Calu3 (cell line): ENCODE measurements around the gene MAN1C1. TPM values are rescaled to one million over a fixed set of nuclear protein-coding genes. Genes with fewer than 3 reads are reported as not detected.

Experiments used
- BruUV-seq: library from RNA; stranded (reverse); fragments of 400-500 nt; replicated peaks from 2 replicates; lab custom pipeline; 2021; lab: Mats Ljungman, UMichigan
- CTCF ChIA-PET: fragments of 300-600 bp; sonication (Branson Sonifier 250); formaldehyde crosslinking; loops from one replicate; lab custom pipeline; 2022; ENCODE audit warnings: antibody characterized with exemption; lab: Charles Lee
- DNase-seq: peaks from one replicate; pipeline ENCODE4 v3.0.0; 2022
- H3K27ac Mint-ChIP-seq: one replicate; pipeline ENCODE4 v1.8.0; 2022; ENCODE audit warnings: mixed read lengths; ENCODE audit not compliant: unreplicated experiment
- H3K27me3 Mint-ChIP-seq: one replicate; pipeline ENCODE4 v1.8.0; 2022; ENCODE audit warnings: mixed read lengths; ENCODE audit not compliant: unreplicated experiment
- H3K36me3 Mint-ChIP-seq: one replicate; pipeline ENCODE4 v1.8.0; 2022; ENCODE audit warnings: mild to moderate bottlenecking, moderate library complexity, mixed read lengths; ENCODE audit not compliant: insufficient read depth, unreplicated experiment
- H3K4me1 Mint-ChIP-seq: one replicate; pipeline ENCODE4 v1.8.0; 2022; ENCODE audit warnings: mild to moderate bottlenecking, low read depth, mixed read lengths; ENCODE audit not compliant: unreplicated experiment
- H3K4me3 Mint-ChIP-seq: one replicate; pipeline ENCODE4 v1.8.0; 2022; ENCODE audit warnings: mild to moderate bottlenecking, low read depth, moderate library complexity, mixed read lengths; ENCODE audit not compliant: unreplicated experiment
- H3K9me3 Mint-ChIP-seq: one replicate; pipeline ENCODE4 v1.8.0; 2022; ENCODE audit warnings: low read depth, mixed read lengths; ENCODE audit not compliant: unreplicated experiment
- intact Hi-C: fragments of 100-400 bp; cut with micrococcal nuclease; formaldehyde crosslinking; loops from one replicate; pipeline ENCODE4 v1.10.0; 2022; ENCODE audit not compliant: unreplicated experiment
- total RNA-seq: library from RNA; stranded (reverse); gene quantifications from 2 replicates; pipeline ENCODE4 v1.2.3, GENCODE V29; 2022
- TF ChIP-seq, protein P1 (sequence below): fragments of 200-600 bp; IDR thresholded peaks from one replicate; pipeline ENCODE4 v1.8.0; 2022; ENCODE audit warnings: antibody characterized with exemption; ENCODE audit not compliant: unreplicated experiment

Gene MAN1C1
- total RNA-seq, 1 experiment from 2014 or later, result 0.14 TPM

DNA sequence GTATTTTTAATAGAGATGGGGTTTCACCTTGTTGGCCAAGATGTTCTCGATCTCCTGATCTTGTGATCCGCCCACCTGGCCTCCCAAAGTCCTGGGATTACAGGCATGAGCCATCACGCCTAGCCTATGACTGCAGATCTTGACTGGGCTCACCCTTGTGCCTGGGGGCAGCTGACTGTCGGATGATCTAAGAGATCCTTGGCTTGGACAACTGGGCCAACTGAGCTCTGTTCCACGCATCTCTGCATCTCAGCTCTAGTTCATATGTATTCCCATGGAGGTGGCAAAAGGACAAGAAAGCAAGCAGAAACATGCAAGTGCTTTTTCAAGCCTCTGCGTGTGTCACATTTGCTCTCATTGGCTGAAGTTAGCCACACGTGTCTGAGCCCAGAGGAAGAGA is 107.6 kb downstream of the MAN1C1 start:
- Mint-ChIP-seq H3K4me1 (peaks cover 11% of the 10 kb centered on the region), H3K27ac (no peak overlapping the region), H3K4me3 (no peak overlapping the region), H3K9me3 (no peaks in the 10 kb centered on the region), H3K27me3 (peaks cover 79% of the 10 kb centered on the region), H3K36me3 (no peaks in the 10 kb centered on the region)
- DNase-seq, result no peak
- CTCF ChIA-PET, result no interaction called here
- no TSS peak for BruUV-seq
- TF ChIP-seq, protein P1, sequence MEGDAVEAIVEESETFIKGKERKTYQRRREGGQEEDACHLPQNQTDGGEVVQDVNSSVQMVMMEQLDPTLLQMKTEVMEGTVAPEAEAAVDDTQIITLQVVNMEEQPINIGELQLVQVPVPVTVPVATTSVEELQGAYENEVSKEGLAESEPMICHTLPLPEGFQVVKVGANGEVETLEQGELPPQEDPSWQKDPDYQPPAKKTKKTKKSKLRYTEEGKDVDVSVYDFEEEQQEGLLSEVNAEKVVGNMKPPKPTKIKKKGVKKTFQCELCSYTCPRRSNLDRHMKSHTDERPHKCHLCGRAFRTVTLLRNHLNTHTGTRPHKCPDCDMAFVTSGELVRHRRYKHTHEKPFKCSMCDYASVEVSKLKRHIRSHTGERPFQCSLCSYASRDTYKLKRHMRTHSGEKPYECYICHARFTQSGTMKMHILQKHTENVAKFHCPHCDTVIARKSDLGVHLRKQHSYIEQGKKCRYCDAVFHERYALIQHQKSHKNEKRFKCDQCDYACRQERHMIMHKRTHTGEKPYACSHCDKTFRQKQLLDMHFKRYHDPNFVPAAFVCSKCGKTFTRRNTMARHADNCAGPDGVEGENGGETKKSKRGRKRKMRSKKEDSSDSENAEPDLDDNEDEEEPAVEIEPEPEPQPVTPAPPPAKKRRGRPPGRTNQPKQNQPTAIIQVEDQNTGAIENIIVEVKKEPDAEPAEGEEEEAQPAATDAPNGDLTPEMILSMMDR, result no peak
- intact Hi-C loops, result no loop called here

DNA sequence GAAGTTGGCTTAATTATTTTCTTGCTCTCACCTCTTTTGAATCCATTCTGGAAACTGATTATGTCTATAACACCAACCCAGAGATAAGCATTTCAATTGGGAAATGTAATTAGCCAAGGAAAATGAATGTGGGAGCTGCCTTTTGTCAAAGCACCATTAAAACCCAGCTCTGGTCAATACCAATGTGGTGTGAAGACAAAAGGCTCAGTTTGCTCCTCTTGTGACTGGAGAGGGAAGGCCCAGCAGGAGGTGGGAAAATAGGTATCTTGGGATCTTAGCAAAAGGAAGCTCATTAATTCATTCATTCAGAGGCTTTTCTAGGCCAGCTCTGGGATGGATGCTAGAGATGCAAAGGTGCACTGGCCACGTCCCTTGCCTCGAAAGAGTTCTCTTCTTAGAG is 108.4 kb downstream of the MAN1C1 start:
- CTCF ChIA-PET, result interaction anchor here (0.5 kb wide), 1 partner anchor 152 kb away, joined by 3 read pairs; no protein-coding TSS in a partner anchor

DNA sequence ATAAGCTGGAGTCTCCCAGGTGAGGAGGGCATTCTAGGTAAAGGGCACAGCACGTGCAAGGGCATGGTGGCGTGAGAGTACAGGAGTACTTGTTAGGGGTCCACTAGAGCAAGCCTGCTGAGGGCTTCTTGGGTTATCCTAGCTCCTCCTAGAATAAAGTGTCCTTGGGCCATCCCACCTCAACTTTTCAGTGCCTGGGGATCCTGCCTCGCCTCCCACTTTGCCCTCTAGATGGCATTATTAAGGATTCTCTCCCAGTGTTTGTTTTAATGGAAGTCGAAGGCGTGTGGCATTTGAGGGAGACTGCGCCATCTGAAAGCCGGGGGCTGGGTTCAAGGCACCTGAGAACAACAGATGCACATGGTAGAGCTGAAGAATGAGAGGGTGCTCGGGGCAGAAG is 108.9 kb downstream of the MAN1C1 start:
- Mint-ChIP-seq H3K27me3 (peaks cover 82% of the 10 kb centered on the region), H3K27ac (no peak overlapping the region), H3K4me1 (peaks cover 11% of the 10 kb centered on the region), H3K36me3 (no peaks in the 10 kb centered on the region), H3K9me3 (no peaks in the 10 kb centered on the region), H3K4me3 (no peak overlapping the region)
- TF ChIP-seq, protein P1, result no peak
- intact Hi-C loops, result no loop called here
- CTCF ChIA-PET, result no interaction called here
- no peak for DNase-seq
- BruUV-seq, result no TSS peak

More for the DNA sequence above, 108.4 kb downstream of the MAN1C1 start:
- Mint-ChIP-seq H3K27me3 (peaks cover 82% of the 10 kb centered on the region), H3K4me1 (peaks cover 11% of the 10 kb centered on the region), H3K9me3 (no peaks in the 10 kb centered on the region), H3K36me3 (no peaks in the 10 kb centered on the region), H3K27ac (no peak overlapping the region), H3K4me3 (no peak overlapping the region)
- intact Hi-C loops, result no loop called here
- BruUV-seq, result no TSS peak
- DNase-seq, result no peak
- TF ChIP-seq, protein P1, result no peak

DNA sequence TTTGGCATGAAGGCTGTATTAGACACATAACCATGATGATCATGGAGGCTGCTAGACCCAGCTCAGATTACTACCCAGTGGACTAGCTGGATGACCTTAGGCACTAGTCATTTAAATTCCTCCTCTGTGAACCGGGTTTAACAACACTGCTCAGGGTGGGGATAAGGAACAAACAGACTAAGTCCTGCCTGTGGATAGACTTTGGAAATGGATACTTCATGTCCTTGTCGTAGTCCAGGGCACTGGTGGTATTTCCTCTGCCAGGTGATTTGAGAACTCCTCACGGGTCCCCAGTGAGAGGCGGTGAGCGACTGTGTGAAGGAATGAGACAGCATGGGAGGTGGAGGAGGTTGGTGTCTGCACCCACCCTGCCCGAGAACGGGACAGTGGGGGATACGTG is 110.5 kb downstream of the MAN1C1 start:
- intact Hi-C loops, result no loop called here
- DNase-seq, result no peak
- Mint-ChIP-seq H3K9me3 (no peaks in the 10 kb centered on the region), H3K27ac (no peak overlapping the region), H3K36me3 (no peaks in the 10 kb centered on the region), H3K4me1 (peaks cover 11% of the 10 kb centered on the region), H3K4me3 (no peak overlapping the region), H3K27me3 (peaks cover 69% of the 10 kb centered on the region)
- BruUV-seq, result no TSS peak
- CTCF ChIA-PET, result interaction anchor here (1.3 kb wide), 1 partner anchor 11 kb away, joined by 3 read pairs; no protein-coding TSS in a partner anchor
- TF ChIP-seq, protein P1, result no peak
